Measurements from ENCODE around the gene GBP6. TPM values are rescaled to one million over a fixed set of nuclear protein-coding genes. Genes with fewer than 3 reads are reported as not detected.

GBP6 gene
- total RNA-seq, 1 experiment from 2014 or later = not detected

DNA sequence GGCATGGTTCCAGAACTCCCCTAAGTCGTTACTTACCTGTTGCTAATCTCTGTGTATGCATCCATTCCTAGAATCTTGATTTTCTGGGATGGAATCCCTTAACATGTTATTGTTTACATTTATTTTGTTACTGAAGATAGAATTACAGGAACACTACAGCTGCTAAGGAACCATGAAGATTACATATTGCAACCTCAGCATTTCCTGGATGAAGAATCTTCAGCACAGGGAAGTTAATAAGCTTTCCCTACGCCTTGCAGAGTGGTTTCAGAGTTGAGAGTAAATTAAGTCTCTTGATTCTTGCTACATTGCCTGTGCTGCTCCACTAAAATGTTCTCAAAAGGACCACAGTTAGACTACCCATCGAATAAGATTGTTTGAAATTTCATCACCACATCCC, 31.4 kb upstream of the GBP6 start (continued):
- TF ChIP-seq SP1 (CRISPR knock-in tag; conservative IDR thresholded peaks at IDR 0.05) (no peak), ZNF396 (CRISPR knock-in tag; IDR thresholded peaks at IDR 0.05; ENCODE audit: borderline replicate concordance) (no peak), KAT7 (CRISPR knock-in tag; IDR thresholded peaks at IDR 0.05; ENCODE audit: borderline replicate concordance) (no peak), NR2C2 (CRISPR knock-in tag; IDR thresholded peaks at IDR 0.05) (no peak), CBFB (CRISPR knock-in tag; IDR thresholded peaks at IDR 0.05; ENCODE audit: low read depth) (no peak), TEAD4 (CRISPR knock-in tag; IDR thresholded peaks at IDR 0.05) (no peak), NR3C1 (CRISPR knock-in tag; conservative IDR thresholded peaks at IDR 0.05; ENCODE audit: low read depth) (no peak), JUN (CRISPR knock-in tag; IDR thresholded peaks at IDR 0.05) (no peak), ZNF121 (CRISPR knock-in tag; IDR thresholded peaks at IDR 0.05) (no peak)
- TF ChIP-seq, protein P1, sequence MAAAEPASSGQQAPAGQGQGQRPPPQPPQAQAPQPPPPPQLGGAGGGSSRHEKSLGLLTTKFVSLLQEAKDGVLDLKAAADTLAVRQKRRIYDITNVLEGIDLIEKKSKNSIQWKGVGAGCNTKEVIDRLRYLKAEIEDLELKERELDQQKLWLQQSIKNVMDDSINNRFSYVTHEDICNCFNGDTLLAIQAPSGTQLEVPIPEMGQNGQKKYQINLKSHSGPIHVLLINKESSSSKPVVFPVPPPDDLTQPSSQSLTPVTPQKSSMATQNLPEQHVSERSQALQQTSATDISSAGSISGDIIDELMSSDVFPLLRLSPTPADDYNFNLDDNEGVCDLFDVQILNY (CRISPR knock-in tag; IDR thresholded peaks at IDR 0.05) = no peak
- TF ChIP-seq, protein P2, sequence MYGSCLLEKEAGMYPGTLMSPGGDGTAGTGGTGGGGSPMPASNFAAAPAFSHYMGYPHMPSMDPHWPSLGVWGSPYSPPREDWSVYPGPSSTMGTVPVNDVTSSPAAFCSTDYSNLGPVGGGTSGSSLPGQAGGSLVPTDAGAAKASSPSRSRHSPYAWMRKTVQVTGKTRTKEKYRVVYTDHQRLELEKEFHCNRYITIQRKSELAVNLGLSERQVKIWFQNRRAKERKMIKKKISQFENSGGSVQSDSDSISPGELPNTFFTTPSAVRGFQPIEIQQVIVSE (CRISPR knock-in tag; IDR thresholded peaks at IDR 0.05; ENCODE audit: borderline replicate concordance) = no peak
- TF ChIP-seq, protein P3, sequence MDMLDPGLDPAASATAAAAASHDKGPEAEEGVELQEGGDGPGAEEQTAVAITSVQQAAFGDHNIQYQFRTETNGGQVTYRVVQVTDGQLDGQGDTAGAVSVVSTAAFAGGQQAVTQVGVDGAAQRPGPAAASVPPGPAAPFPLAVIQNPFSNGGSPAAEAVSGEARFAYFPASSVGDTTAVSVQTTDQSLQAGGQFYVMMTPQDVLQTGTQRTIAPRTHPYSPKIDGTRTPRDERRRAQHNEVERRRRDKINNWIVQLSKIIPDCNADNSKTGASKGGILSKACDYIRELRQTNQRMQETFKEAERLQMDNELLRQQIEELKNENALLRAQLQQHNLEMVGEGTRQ (CRISPR knock-in tag; IDR thresholded peaks at IDR 0.05) = no peak
- TF ChIP-seq, protein P4, sequence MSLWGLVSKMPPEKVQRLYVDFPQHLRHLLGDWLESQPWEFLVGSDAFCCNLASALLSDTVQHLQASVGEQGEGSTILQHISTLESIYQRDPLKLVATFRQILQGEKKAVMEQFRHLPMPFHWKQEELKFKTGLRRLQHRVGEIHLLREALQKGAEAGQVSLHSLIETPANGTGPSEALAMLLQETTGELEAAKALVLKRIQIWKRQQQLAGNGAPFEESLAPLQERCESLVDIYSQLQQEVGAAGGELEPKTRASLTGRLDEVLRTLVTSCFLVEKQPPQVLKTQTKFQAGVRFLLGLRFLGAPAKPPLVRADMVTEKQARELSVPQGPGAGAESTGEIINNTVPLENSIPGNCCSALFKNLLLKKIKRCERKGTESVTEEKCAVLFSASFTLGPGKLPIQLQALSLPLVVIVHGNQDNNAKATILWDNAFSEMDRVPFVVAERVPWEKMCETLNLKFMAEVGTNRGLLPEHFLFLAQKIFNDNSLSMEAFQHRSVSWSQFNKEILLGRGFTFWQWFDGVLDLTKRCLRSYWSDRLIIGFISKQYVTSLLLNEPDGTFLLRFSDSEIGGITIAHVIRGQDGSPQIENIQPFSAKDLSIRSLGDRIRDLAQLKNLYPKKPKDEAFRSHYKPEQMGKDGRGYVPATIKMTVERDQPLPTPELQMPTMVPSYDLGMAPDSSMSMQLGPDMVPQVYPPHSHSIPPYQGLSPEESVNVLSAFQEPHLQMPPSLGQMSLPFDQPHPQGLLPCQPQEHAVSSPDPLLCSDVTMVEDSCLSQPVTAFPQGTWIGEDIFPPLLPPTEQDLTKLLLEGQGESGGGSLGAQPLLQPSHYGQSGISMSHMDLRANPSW (CRISPR knock-in tag; conservative IDR thresholded peaks at IDR 0.05; ENCODE audit: low read depth) = no peak
- TF ChIP-seq, protein P5, sequence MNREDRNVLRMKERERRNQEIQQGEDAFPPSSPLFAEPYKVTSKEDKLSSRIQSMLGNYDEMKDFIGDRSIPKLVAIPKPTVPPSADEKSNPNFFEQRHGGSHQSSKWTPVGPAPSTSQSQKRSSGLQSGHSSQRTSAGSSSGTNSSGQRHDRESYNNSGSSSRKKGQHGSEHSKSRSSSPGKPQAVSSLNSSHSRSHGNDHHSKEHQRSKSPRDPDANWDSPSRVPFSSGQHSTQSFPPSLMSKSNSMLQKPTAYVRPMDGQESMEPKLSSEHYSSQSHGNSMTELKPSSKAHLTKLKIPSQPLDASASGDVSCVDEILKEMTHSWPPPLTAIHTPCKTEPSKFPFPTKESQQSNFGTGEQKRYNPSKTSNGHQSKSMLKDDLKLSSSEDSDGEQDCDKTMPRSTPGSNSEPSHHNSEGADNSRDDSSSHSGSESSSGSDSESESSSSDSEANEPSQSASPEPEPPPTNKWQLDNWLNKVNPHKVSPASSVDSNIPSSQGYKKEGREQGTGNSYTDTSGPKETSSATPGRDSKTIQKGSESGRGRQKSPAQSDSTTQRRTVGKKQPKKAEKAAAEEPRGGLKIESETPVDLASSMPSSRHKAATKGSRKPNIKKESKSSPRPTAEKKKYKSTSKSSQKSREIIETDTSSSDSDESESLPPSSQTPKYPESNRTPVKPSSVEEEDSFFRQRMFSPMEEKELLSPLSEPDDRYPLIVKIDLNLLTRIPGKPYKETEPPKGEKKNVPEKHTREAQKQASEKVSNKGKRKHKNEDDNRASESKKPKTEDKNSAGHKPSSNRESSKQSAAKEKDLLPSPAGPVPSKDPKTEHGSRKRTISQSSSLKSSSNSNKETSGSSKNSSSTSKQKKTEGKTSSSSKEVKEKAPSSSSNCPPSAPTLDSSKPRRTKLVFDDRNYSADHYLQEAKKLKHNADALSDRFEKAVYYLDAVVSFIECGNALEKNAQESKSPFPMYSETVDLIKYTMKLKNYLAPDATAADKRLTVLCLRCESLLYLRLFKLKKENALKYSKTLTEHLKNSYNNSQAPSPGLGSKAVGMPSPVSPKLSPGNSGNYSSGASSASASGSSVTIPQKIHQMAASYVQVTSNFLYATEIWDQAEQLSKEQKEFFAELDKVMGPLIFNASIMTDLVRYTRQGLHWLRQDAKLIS (CRISPR knock-in tag; IDR thresholded peaks at IDR 0.05; ENCODE audit: borderline replicate concordance) = no peak

DNA sequence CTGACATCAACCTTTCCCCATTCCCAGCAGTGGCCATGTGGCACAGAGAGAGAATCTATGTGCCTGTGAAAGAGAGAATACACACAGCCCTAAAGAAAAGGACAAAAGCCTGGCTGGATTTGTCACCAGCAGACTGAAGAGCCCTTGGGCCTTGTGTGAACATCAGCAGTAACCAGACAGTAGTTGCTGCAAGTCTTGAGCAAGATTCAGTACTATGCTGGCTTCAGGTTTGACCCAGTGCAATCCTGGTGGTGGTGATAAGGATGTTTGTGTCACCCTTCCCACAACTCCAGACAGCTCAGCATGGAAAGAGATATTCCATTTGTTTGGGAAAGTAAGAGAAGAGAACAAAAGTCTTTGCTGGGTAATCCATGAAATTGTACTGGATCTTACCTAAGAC, 28.4 kb upstream of the GBP6 start:
- no peaks in the 10 kb centered on the region for H3K36me3 Mint-ChIP-seq
- peaks cover 6% of the 10 kb centered on the region for H3K4me1 Mint-ChIP-seq
- DNase-seq (ENCODE audit: low spot score) (no peak), ATAC-seq (no peak)
- no peak overlapping the region for H3K4me3 Mint-ChIP-seq
- peaks cover 25% of the 10 kb centered on the region for H3K9me3 Mint-ChIP-seq
- CTCF ChIA-PET = no interaction called here
- H3K27ac Mint-ChIP-seq = no peak overlapping the region
- POLR2A ChIA-PET = no interaction called here
- H3K27me3 Mint-ChIP-seq (ENCODE audit: low read depth) = peaks cover 3% of the 10 kb centered on the region; the same call in 1 of the 2 replicates
- TF ChIP-seq, protein P3 (CRISPR knock-in tag; IDR thresholded peaks at IDR 0.05) = no peak
- no peak for TF ChIP-seq ZNF121 (CRISPR knock-in tag; IDR thresholded peaks at IDR 0.05)
- TF ChIP-seq, protein P6, sequence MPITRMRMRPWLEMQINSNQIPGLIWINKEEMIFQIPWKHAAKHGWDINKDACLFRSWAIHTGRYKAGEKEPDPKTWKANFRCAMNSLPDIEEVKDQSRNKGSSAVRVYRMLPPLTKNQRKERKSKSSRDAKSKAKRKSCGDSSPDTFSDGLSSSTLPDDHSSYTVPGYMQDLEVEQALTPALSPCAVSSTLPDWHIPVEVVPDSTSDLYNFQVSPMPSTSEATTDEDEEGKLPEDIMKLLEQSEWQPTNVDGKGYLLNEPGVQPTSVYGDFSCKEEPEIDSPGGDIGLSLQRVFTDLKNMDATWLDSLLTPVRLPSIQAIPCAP (CRISPR knock-in tag; IDR thresholded peaks at IDR 0.05) = no peak
- TF ChIP-seq, protein P2 (CRISPR knock-in tag; IDR thresholded peaks at IDR 0.05; ENCODE audit: borderline replicate concordance) = no peak
- no peak for TF ChIP-seq CREB1 (CRISPR knock-in tag; IDR thresholded peaks at IDR 0.05)
- no peak for TF ChIP-seq TEAD1 (CRISPR knock-in tag; IDR thresholded peaks at IDR 0.05)
- no peak for TF ChIP-seq CBFB (CRISPR knock-in tag; IDR thresholded peaks at IDR 0.05; ENCODE audit: low read depth)
- TF ChIP-seq, protein P4 (CRISPR knock-in tag; conservative IDR thresholded peaks at IDR 0.05; ENCODE audit: low read depth) = no peak
- TF ChIP-seq GTF2I (CRISPR knock-in tag; conservative IDR thresholded peaks at IDR 0.05) = no peak
- no peak for TF ChIP-seq ETV6 (CRISPR knock-in tag; IDR thresholded peaks at IDR 0.05)
